HG02973 (cell line): ENCODE results near the gene TRAM2.
A peak's percentile ranks its signal among the peaks of the same experiment; 100 is the strongest.

ENCODE experiments used
- ATAC-seq: cut with Tn5 transposase; IDR thresholded peaks from one replicate; pipeline ENCODE4 v1.9.1; 2021; ENCODE audit warnings: moderate library complexity; ENCODE audit not compliant: unreplicated experiment

TRAM2 gene, protein sequence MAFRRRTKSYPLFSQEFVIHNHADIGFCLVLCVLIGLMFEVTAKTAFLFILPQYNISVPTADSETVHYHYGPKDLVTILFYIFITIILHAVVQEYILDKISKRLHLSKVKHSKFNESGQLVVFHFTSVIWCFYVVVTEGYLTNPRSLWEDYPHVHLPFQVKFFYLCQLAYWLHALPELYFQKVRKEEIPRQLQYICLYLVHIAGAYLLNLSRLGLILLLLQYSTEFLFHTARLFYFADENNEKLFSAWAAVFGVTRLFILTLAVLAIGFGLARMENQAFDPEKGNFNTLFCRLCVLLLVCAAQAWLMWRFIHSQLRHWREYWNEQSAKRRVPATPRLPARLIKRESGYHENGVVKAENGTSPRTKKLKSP

GRCh38 chr6:52577022-52577777 is at the start of gene TRAM2:
TRAM2 (minus strand) TSS chr6:52577060; CDS start chr6:52576915, 145 bp downstream.
- ATAC-seq: peak; percentile 41

GRCh38 chr6:52622810-52623209 is 46.0 kb upstream of the TRAM2 start:
- ATAC-seq: no peak

DNA sequence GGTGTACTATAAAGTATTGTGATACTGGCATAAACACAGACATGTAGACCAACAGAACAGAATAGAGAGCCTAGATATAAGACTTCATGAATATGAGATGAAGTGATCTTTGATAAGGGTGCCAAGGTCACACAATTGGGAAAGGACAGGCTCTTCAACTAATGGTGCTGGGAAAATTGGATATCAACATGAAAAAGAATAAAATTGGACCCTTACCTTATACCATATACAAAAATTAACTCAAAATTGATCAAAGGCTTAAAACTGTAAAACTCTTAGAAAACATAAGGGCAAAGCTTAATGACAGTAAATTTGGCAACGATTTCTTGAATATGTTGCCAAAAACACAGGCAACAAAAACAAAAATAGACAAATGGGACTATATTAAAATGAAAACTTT is 44.8 kb upstream of the TRAM2 start:
- no peak for ATAC-seq

DNA sequence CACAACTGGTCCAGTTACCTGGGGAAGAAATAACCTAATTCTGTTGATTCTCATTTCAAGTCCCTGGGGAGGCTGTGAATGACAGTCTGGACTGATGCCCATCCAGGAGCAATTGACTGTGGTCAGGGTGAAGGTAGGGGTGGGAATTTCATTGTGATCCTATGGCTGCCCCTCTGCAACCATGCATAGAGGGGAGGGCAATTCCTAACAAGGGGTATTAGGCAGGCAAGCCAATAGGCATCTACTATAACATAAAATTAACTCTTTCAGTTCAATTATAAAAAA is 44.0 kb upstream of the TRAM2 start:
- ATAC-seq: no peak

GRCh38 chr6:52620055-52620905 is 43.4 kb upstream of the TRAM2 start:
- no peak for ATAC-seq

GRCh38 chr6:52617087-52617486 is 40.2 kb upstream of the TRAM2 start:
- ATAC-seq: no peak

- ATAC-seq: no peak
These were observed 39.3 kb upstream of the TRAM2 start for GRCh38 chr6:52616059-52616690.

DNA sequence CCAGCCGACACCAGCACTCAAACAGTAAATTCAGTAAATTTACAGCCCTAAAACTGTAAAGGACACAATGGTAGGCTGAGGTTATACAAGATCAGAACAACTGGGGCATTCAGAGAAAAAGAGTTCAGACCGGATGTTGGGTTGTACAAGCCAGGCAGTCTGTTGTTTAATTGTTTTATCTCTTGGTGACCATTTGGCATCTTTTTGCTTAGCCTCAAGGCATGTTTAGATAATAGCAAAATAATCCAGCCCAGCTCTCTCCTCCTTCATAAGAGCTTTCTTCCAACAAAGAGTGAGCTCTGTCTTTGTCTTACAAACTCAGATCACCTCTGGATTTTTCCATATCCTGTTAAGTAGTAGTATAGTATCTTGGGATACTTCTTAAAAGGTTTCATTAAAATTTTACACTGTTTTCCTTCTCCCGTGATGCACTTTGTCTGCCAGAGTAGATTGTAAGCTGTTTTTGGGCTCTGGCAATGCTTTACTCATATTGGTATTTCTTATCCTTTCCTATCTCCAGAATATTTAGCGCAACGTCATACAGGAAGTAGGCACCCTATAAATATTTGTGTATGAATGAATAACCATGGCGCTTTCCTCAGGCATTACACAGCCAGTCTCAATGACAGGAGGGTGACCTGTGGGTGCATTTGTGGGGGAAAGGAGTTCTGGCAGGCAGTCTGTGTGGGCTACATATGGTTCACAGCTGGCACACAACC is 35.6 kb upstream of the TRAM2 start:
- ATAC-seq: no peak

DNA sequence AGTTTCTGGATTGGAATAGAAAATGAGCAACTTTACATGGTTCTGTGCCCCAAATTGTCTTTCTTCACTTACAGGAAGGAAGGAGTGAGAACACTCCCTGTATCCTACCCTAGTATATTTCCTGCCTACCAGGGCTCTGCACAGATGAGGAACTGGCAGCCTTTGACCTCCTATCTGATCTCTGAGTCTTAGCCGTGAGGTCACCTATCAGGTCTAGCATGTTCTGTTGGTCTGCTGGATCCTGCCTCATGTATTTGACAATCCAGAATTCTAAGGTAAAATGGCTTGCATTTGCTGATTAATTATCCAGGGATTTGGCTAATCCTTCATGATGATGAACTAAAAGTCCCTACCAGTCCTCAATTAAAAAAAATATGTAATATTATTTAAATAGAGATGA is 35.0 kb upstream of the TRAM2 start:
- no peak for ATAC-seq

GRCh38 chr6:52610745-52611355 is 34.0 kb upstream of the TRAM2 start:
- no peak for ATAC-seq

DNA sequence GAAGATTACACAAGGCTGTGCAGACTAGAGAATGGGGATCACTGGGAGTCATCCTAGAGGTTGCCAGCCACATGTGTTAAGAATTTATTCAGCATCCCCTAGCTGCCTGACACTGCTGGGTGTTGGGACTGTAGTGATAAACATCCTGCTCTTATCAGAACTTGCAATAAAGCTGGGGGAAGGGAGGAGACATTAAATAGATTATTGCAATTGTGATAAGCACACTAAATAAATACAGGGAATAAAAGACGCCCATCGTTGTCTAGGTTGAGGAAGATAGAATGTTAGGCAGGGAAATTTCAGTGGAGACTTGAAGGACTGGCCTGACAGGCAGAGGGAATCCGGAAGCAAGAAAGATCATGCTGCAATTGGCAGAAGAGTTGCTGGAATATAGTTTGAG is 33.2 kb upstream of the TRAM2 start:
- ATAC-seq: no peak

GRCh38 chr6:52605610-52606185 is 28.8 kb upstream of the TRAM2 start:
- no peak for ATAC-seq

DNA sequence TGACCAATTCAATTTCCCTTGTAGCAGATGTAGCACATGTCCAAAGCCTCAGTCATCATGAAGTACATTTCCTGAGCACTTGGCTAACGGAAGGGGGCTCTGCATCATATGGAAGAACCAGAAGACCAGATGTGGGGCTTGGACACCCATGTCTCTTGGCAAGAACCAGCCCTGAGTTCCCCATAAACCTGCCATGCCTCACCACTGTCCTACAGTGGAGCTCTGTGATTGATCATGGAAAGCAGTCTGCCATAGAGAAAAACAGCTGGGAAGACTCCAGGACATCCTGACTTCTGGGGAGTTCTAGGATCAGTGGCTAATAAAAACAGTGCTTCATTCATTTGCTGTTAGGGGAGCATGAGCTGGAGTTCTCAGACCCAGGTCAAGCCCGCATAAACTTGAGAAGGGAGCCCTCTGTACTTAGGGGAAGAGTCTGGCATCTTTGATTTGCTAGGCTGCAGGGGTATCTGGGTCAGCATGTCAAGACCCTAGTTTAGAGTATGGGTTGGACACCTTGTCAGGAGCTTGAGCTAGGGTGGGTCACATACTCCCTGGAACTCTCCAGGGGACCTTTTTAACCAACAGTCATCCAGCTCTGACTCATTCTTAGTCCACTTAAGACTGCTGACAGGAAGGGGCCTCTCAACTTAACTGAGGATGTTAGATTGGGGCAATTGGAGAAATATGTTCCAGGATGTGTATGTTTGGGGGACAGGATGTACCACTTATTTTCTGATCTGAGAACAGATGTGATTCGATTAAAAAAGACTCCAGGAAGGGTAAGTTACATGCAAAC is 26.3 kb upstream of the TRAM2 start:
- ATAC-seq: no peak

- no peak for ATAC-seq
These were observed 21.9 kb upstream of the TRAM2 start for GRCh38 chr6:52598824-52599190.

GRCh38 chr6:52598123-52598823 is 21.4 kb upstream of the TRAM2 start:
- ATAC-seq: no peak

- ATAC-seq: no peak
These were observed 20.9 kb upstream of the TRAM2 start for GRCh38 chr6:52597738-52598122.

GRCh38 chr6:52596371-52597028 is 19.6 kb upstream of the TRAM2 start:
- ATAC-seq: no peak

- peak; percentile 55 for ATAC-seq
These were observed 18.9 kb upstream of the TRAM2 start for GRCh38 chr6:52595796-52596130.
